ENCODE results near the gene MAP3K20.

The MAP3K20 gene

GRCh38 chr2:173077506-173078177 is 2.0 kb downstream of the MAP3K20 start:
- Histone ChIP-seq H3K36me3 (no peaks in the 10 kb centered on the region), H3K9me3 (ENCODE audit: severe bottlenecking) (no peaks in the 10 kb centered on the region), H3K27ac (no peak overlapping the region), H3K27me3 (ENCODE audit: insufficient read depth, low read depth, severe bottlenecking) (no peaks in the 10 kb centered on the region), H3K4me3 (ENCODE audit: low read depth, low read length) (no peak overlapping the region)
- TF ChIP-seq CTCF (IDR thresholded peaks at IDR 0.05; ENCODE audit: low read depth, low read length): no peak
- DNase-seq: no peak

GRCh38 chr2:173079141-173079540 is 3.5 kb downstream of the MAP3K20 start:
- Histone ChIP-seq H3K27ac (no peak overlapping the region), H3K36me3 (no peaks in the 10 kb centered on the region), H3K9me3 (ENCODE audit: severe bottlenecking) (no peaks in the 10 kb centered on the region), H3K27me3 (ENCODE audit: insufficient read depth, low read depth, severe bottlenecking) (no peaks in the 10 kb centered on the region), H3K4me3 (ENCODE audit: low read depth, low read length) (no peak overlapping the region)
- TF ChIP-seq CTCF (IDR thresholded peaks at IDR 0.05; ENCODE audit: low read depth, low read length): no peak
- DNase-seq: no peak

- no peaks in the 10 kb centered on the region for H3K27me3 ChIP-seq (ENCODE audit: insufficient read depth, low read depth, severe bottlenecking)
- H3K9me3 ChIP-seq (ENCODE audit: severe bottlenecking): no peaks in the 10 kb centered on the region
- TF ChIP-seq CTCF (IDR thresholded peaks at IDR 0.05; ENCODE audit: low read depth, low read length): no peak
- H3K36me3 ChIP-seq: no peaks in the 10 kb centered on the region
- no peak for DNase-seq
- no peak overlapping the region for H3K27ac ChIP-seq
- H3K4me3 ChIP-seq (ENCODE audit: low read depth, low read length): no peak overlapping the region
Measured at GRCh38 chr2:173079973-173080860, 4.6 kb downstream of the MAP3K20 start.

- Histone ChIP-seq H3K9me3 (ENCODE audit: severe bottlenecking) (no peaks in the 10 kb centered on the region), H3K27ac (no peak overlapping the region), H3K36me3 (peaks cover 6% of the 10 kb centered on the region), H3K27me3 (ENCODE audit: insufficient read depth, low read depth, severe bottlenecking) (no peaks in the 10 kb centered on the region), H3K4me3 (ENCODE audit: low read depth, low read length) (no peak overlapping the region)
- TF ChIP-seq CTCF (IDR thresholded peaks at IDR 0.05; ENCODE audit: low read depth, low read length): no peak
- DNase-seq: no peak
Measured at GRCh38 chr2:173086518-173087213, 11.0 kb downstream of the MAP3K20 start.

- H3K27me3 ChIP-seq (ENCODE audit: insufficient read depth, low read depth, severe bottlenecking): no peaks in the 10 kb centered on the region
- DNase-seq: no peak
- no peaks in the 10 kb centered on the region for H3K9me3 ChIP-seq (ENCODE audit: severe bottlenecking)
- peaks cover 11% of the 10 kb centered on the region for H3K36me3 ChIP-seq
- TF ChIP-seq CTCF (IDR thresholded peaks at IDR 0.05; ENCODE audit: low read depth, low read length): no peak
- no peak overlapping the region for H3K27ac ChIP-seq
- no peak overlapping the region for H3K4me3 ChIP-seq (ENCODE audit: low read depth, low read length)
Measured at GRCh38 chr2:173087214-173087581, 11.6 kb downstream of the MAP3K20 start.

All from WERI-Rb-1 (cell line).